K562 (cell line): Measurements from ENCODE around the gene PKD2. TPM values are rescaled to one million over a fixed set of nuclear protein-coding genes. Genes with fewer than 3 reads are reported as not detected.

Source experiments
- ATAC-seq: fragments of 200-7000 bp; cut with Tn5 transposase; 3 replicates; pipeline ENCODE4 v1.9.1; 2020; ENCODE audit warnings: moderate library complexity
- BruUV-seq: library from RNA; stranded (reverse); fragments of 400-500 nt; replicated peaks from 2 replicates; lab custom pipeline; 2021; lab: Mats Ljungman, UMichigan
- CTCF ChIA-PET: fragments of 300-600 bp; formaldehyde crosslinking; extraction: SDS; loops from one replicate; lab custom pipeline; 2021; ENCODE audit warnings: low intra/inter-chr PET ratio; lab: Yijun Ruan, JAX
- POLR2A ChIA-PET: fragments of 300-600, 350-650 bp; sonication (Branson Sonifier 250); formaldehyde crosslinking; extraction: SDS; loops from one replicate; lab custom pipeline; 2021; ENCODE audit warnings: antibody characterized with exemption, inconsistent platforms; lab: Yijun Ruan, JAX
- DNase-seq, 4 experiments: peaks; one replicate each; pipeline versions ENCODE4 v3.0.0 to v3.0.0-alpha.2; 2011 to 2018; ENCODE audit warnings: low spot score in 3 of 4, mixed read lengths in 3 of 4; ENCODE audit errors: extremely low read depth in 1 of 4
- FAIRE-seq: peaks from 2 replicates; lab custom pipeline; 2011; peaks lifted over from hg19 to GRCh38; lab: Jason Lieb, UNC
- H2AFZ ChIP-seq: 2 replicates; pipeline ENCODE4 v1.6.0; 2011; ENCODE audit warnings: low read depth, low read length, control low read depth, inconsistent platforms
- H3K27ac ChIP-seq: fragments of 200-600 bp; 3 replicates; pipeline ENCODE4 v1.8.0; 2011; ENCODE audit warnings: low read depth, mild to moderate bottlenecking, control low read depth, inconsistent platforms, low read length, moderate library complexity, mixed read lengths; ENCODE audit errors: extremely low read depth
- H3K27me3 ChIP-seq, 2 experiments: fragments of 300-600 bp in 1 of 2; 2 replicates in 1 of 2; 3 replicates in 1 of 2; pipeline versions ENCODE4 v1.6.0 to v1.8.0; 2011; ENCODE audit warnings: inconsistent platforms in 2 of 2, low read length in 2 of 2, mild to moderate bottlenecking in 1 of 2, mixed read lengths in 1 of 2, moderate library complexity in 1 of 2; ENCODE audit not compliant: control insufficient read depth in 2 of 2, insufficient read depth in 2 of 2
- H3K36me3 ChIP-seq: fragments of 300-600 bp; 3 replicates; pipeline ENCODE4 v1.8.0; 2011; ENCODE audit warnings: mild to moderate bottlenecking, low read length, inconsistent platforms; ENCODE audit not compliant: control insufficient read depth, insufficient read depth
- H3K4me1 ChIP-seq, 2 experiments: fragments of 200-600 bp in 1 of 2; replicated peaks in 1 of 2; 2 replicates in 1 of 2; 3 replicates in 1 of 2; pipeline versions ENCODE4 v1.5.1 to v1.8.0; 2011; ENCODE audit warnings: inconsistent platforms in 2 of 2, low read length in 2 of 2, mild to moderate bottlenecking in 1 of 2, mixed read lengths in 1 of 2, moderate library complexity in 1 of 2; ENCODE audit not compliant: control insufficient read depth in 2 of 2, insufficient read depth in 2 of 2
- H3K4me2 ChIP-seq: 2 replicates; pipeline ENCODE4 v1.6.1; 2011; ENCODE audit warnings: low read length, control low read depth, inconsistent platforms, mixed read lengths; ENCODE audit not compliant: insufficient read depth
- H3K4me3 ChIP-seq: fragments of 200-600 bp; sonication (generic), shearing (Covaris generic); 2 replicates; pipeline ENCODE4 v1.5.1; 2016; ENCODE audit warnings: control low read depth, inconsistent platforms
- H3K79me2 ChIP-seq: fragments of 200-600 bp; 3 replicates; pipeline ENCODE4 v1.8.0; 2011; ENCODE audit warnings: low read length, inconsistent platforms; ENCODE audit not compliant: control insufficient read depth, insufficient read depth
- H3K9ac ChIP-seq, 2 experiments: 2 replicates each; pipeline versions ENCODE4 v1.6.0 to v1.6.1; 2011; ENCODE audit warnings: low read depth in 2 of 2, low read length in 2 of 2, control low read depth in 1 of 2, inconsistent platforms in 1 of 2, mild to moderate bottlenecking in 1 of 2, mixed read lengths in 1 of 2; ENCODE audit not compliant: insufficient read depth in 1 of 2
- H3K9me1 ChIP-seq: one replicate; pipeline ENCODE4 v1.6.0; 2011; ENCODE audit warnings: inconsistent platforms, mild to moderate bottlenecking, low read length, moderate library complexity; ENCODE audit not compliant: control insufficient read depth, insufficient read depth
- H3K9me3 ChIP-seq: replicated peaks from 2 replicates; pipeline ENCODE4 v1.5.1; 2011; ENCODE audit warnings: low read depth, low read length, inconsistent platforms; ENCODE audit not compliant: control insufficient read depth, insufficient read depth
- H4K20me1 ChIP-seq: replicated peaks from 2 replicates; pipeline ENCODE4 v1.6.1; 2011; ENCODE audit warnings: low read length, inconsistent platforms, mixed read lengths; ENCODE audit not compliant: control insufficient read depth, insufficient read depth
- HSF4 ChIP-seq: fragments of 250-450 bp; sonication (Bioruptor Pico); IDR thresholded peaks from 2 replicates; pipeline ENCODE4 v2.1.2; 2022; ENCODE audit warnings: mild to moderate bottlenecking, moderate library complexity, borderline replicate concordance
- ZBTB40 ChIP-seq, 2 experiments: fragments of 450-650 bp in 1 of 2; sonication (generic) in 1 of 2; formaldehyde crosslinking in 1 of 2; IDR thresholded peaks; 2 replicates each; pipeline versions ENCODE4 v1.7.1 to v1.9.0; 2016 to 2022; ENCODE audit warnings: inconsistent platforms in 1 of 2, mild to moderate bottlenecking in 1 of 2, missing genetic modification reagents in 1 of 2
- ZNF41 ChIP-seq: fragments of 250-450 bp; sonication (Bioruptor Pico); conservative IDR thresholded peaks from 2 replicates; pipeline ENCODE4 v1.4.0; 2020; ENCODE audit warnings: mild to moderate bottlenecking
- WGBS: fragments of 100-300 bp; shearing (Covaris generic); methylation state at CpG from one replicate; pipeline ENCODE4 v1.1.6; 2016; ENCODE audit warnings: low coverage, mixed read lengths; ENCODE audit not compliant: insufficient coverage; ENCODE audit errors: missing lambda C conversion rate; 5-methylcytosine and 5-hydroxymethylcytosine counted together
- in situ Hi-C: fragments of 300-500 bp; cut with MboI; formaldehyde crosslinking; loops from 4 replicates; pipeline ENCODE4 v1.15.0; 2018; ENCODE audit warnings: inconsistent platforms, mixed read lengths
- intact Hi-C: fragments of 100-400 bp; cut with micrococcal nuclease; formaldehyde crosslinking; loops from 2 replicates; pipeline ENCODE4 v1.14.2; 2022
- polyA plus RNA-seq, 8 experiments: library from polyadenylated mRNA; depleted of rRNA in 4 of 8; stranded (reverse) in 5 of 8; unstranded in 3 of 8; fragments of >200 nt; fragmentation: Nextera tagmentation in 2 of 8; fragmentation: Illumina TruSeq in 1 of 8; extraction: Ambion mirVana in 2 of 8; extraction: Trizol in 1 of 8; gene quantifications; 2 replicates each; pipeline versions ENCODE4 v1.2.1 to v1.2.3, GENCODE V29; 2011 to 2014; ENCODE audit warnings: inconsistent platforms in 1 of 8, missing spikeins in 1 of 8
- total RNA-seq, 7 experiments: library from RNA; depleted of rRNA in 6 of 7; stranded (reverse); fragments of >200 nt in 6 of 7; fragmentation: Illumina TruSeq in 2 of 7; extraction: Trizol in 2 of 7; gene quantifications; 2 replicates each; pipeline versions ENCODE4 v1.2.1 to v1.2.3, GENCODE V29; 2011 to 2021; ENCODE audit warnings: low replicate concordance in 1 of 7

The PKD2 gene
- total and polyA plus RNA-seq, 9 of the 15 experiments (the other 6 are each of a cell fraction or from before 2014, with no cell fraction given): 0.11 to 1.2 (median 0.47) TPM

- Histone ChIP-seq H3K4me2 (no peak overlapping the region), H4K20me1 (no peaks in the 10 kb centered on the region), H3K36me3 (no peaks in the 10 kb centered on the region), H3K4me1 (no peaks in the 10 kb centered on the region), H3K27me3 (peaks cover 4 to 10% of the 10 kb centered on the region in 2 experiments; a peak in 2 of 5 replicates), H3K4me3 (no peak overlapping the region), H3K9me1 (no peaks in the 10 kb centered on the region), H3K9ac (no peak overlapping the region), H3K9me3 (no peaks in the 10 kb centered on the region), H2AFZ (no peak overlapping the region), H3K27ac (no peak overlapping the region), H3K79me2 (no peaks in the 10 kb centered on the region)
- no peak for FAIRE-seq
- no peak for DNase-seq
- TF ChIP-seq ZNF41 (CRISPR knock-in tag) (no peak), ZBTB40 (IDR thresholded peaks at IDR 0.05) (no peak), ZBTB40 (CRISPR knock-in tag; IDR thresholded peaks at IDR 0.05) (no peak), HSF4 (CRISPR knock-in tag) (no peak)
- no TSS peak for BruUV-seq
- intact Hi-C loops: loop anchor here (5.0 kb wide), 1 partner anchor 295 kb away; no protein-coding TSS in a partner anchor
- ATAC-seq: no peak
- POLR2A ChIA-PET: no interaction called here
- in situ Hi-C loops: loop anchor here (10.0 kb wide), 1 partner anchor 117 kb away; no protein-coding TSS in a partner anchor
- CTCF ChIA-PET: interaction anchor here (0.9 to 2.4 kb wide), 2 partner anchors 118 kb away, joined by 4 to 11 read pairs; no protein-coding TSS in a partner anchor
- WGBS: 0% methylated on average over 1 of the region's 1 CpG
Observed at GRCh38 chr4:87971866-87972265, 35.6 kb upstream of the PKD2 start.
